Measurements from ENCODE around the gene HS6ST1. TPM values are rescaled to one million over a fixed set of nuclear protein-coding genes. Genes with fewer than 3 reads are reported as not detected.

HS6ST1 gene
- total RNA-seq, 2 experiments from 2014 or later = 16.1 to 17.4 TPM

- peaks cover 10% of the 10 kb centered on the region for H3K4me1 Mint-ChIP-seq
- peaks cover 9% of the 10 kb centered on the region for H3K36me3 Mint-ChIP-seq
- peaks cover 16% of the 10 kb centered on the region for H3K9me3 Mint-ChIP-seq
- DNase-seq = no peak
- peaks cover 12% of the 10 kb centered on the region for H3K27me3 Mint-ChIP-seq
- H3K4me3 Mint-ChIP-seq = no peak overlapping the region
- no peak overlapping the region for H3K27ac Mint-ChIP-seq
These were observed 13.5 kb upstream of the HS6ST1 start for GRCh38 chr2:128332091-128332634.

GRCh38 chr2:128330583-128330982, 11.9 kb upstream of the HS6ST1 start:
- H3K27ac Mint-ChIP-seq = no peak overlapping the region
- peaks cover 12% of the 10 kb centered on the region for H3K27me3 Mint-ChIP-seq
- H3K4me1 Mint-ChIP-seq = peaks cover 10% of the 10 kb centered on the region
- H3K9me3 Mint-ChIP-seq = peaks cover 16% of the 10 kb centered on the region
- H3K4me3 Mint-ChIP-seq = no peak overlapping the region
- H3K36me3 Mint-ChIP-seq = peaks cover 9% of the 10 kb centered on the region
- no peak for DNase-seq

GRCh38 chr2:128329607-128330006, 10.9 kb upstream of the HS6ST1 start:
- Mint-ChIP-seq H3K4me3 (no peak overlapping the region), H3K27ac (peak overlapping the region; percentile 63), H3K9me3 (peaks cover 16% of the 10 kb centered on the region), H3K36me3 (peaks cover 9% of the 10 kb centered on the region), H3K27me3 (peaks cover 12% of the 10 kb centered on the region), H3K4me1 (peaks cover 10% of the 10 kb centered on the region)
- DNase-seq = no peak

GRCh38 chr2:128327180-128327964, 8.7 kb upstream of the HS6ST1 start:
- no peak for DNase-seq
- peaks cover 12% of the 10 kb centered on the region for H3K9me3 Mint-ChIP-seq
- peaks cover 10% of the 10 kb centered on the region for H3K4me1 Mint-ChIP-seq
- H3K36me3 Mint-ChIP-seq = peaks cover 9% of the 10 kb centered on the region
- no peak overlapping the region for H3K27ac Mint-ChIP-seq
- H3K4me3 Mint-ChIP-seq = no peak overlapping the region
- H3K27me3 Mint-ChIP-seq = peaks cover 8% of the 10 kb centered on the region

GRCh38 chr2:128326346-128326745, 7.7 kb upstream of the HS6ST1 start:
- H3K9me3 Mint-ChIP-seq = peaks cover 2% of the 10 kb centered on the region
- DNase-seq = no peak
- H3K4me1 Mint-ChIP-seq = peaks cover 13% of the 10 kb centered on the region
- no peak overlapping the region for H3K4me3 Mint-ChIP-seq
- no peak overlapping the region for H3K27ac Mint-ChIP-seq
- H3K36me3 Mint-ChIP-seq = peaks cover under 1% of the 10 kb centered on the region
- H3K27me3 Mint-ChIP-seq = no peaks in the 10 kb centered on the region

- no peak for DNase-seq
- no peak overlapping the region for H3K4me3 Mint-ChIP-seq
- H3K4me1 Mint-ChIP-seq = peaks cover 16% of the 10 kb centered on the region
- peaks cover 2% of the 10 kb centered on the region for H3K9me3 Mint-ChIP-seq
- peaks cover under 1% of the 10 kb centered on the region for H3K27me3 Mint-ChIP-seq
- no peaks in the 10 kb centered on the region for H3K36me3 Mint-ChIP-seq
- no peak overlapping the region for H3K27ac Mint-ChIP-seq
These were observed 7.0 kb upstream of the HS6ST1 start for GRCh38 chr2:128325611-128326181.

- Mint-ChIP-seq H3K27ac (no peak overlapping the region), H3K4me3 (no peak overlapping the region), H3K4me1 (peaks cover 14% of the 10 kb centered on the region), H3K27me3 (peaks cover 4% of the 10 kb centered on the region), H3K36me3 (no peaks in the 10 kb centered on the region), H3K9me3 (peaks cover under 1% of the 10 kb centered on the region)
- DNase-seq = no peak
These were observed 6.3 kb upstream of the HS6ST1 start for GRCh38 chr2:128324897-128325410.

- DNase-seq = no peak
- peaks cover 4% of the 10 kb centered on the region for H3K27me3 Mint-ChIP-seq
- no peaks in the 10 kb centered on the region for H3K36me3 Mint-ChIP-seq
- no peak overlapping the region for H3K4me3 Mint-ChIP-seq
- no peaks in the 10 kb centered on the region for H3K9me3 Mint-ChIP-seq
- H3K27ac Mint-ChIP-seq = no peak overlapping the region
- H3K4me1 Mint-ChIP-seq = peaks cover 7% of the 10 kb centered on the region
These were observed 5.6 kb upstream of the HS6ST1 start for GRCh38 chr2:128324008-128324896.

- Mint-ChIP-seq H3K4me1 (peaks cover 5% of the 10 kb centered on the region), H3K27me3 (peaks cover 4% of the 10 kb centered on the region), H3K4me3 (peak overlapping the region; percentile 41), H3K36me3 (no peaks in the 10 kb centered on the region), H3K9me3 (no peaks in the 10 kb centered on the region), H3K27ac (no peak overlapping the region)
- no peak for DNase-seq
These were observed 4.9 kb upstream of the HS6ST1 start for GRCh38 chr2:128323555-128323931.

GRCh38 chr2:128322715-128323554, 4.3 kb upstream of the HS6ST1 start:
- Mint-ChIP-seq H3K27ac (no peak overlapping the region), H3K4me1 (peaks cover 5% of the 10 kb centered on the region), H3K36me3 (no peaks in the 10 kb centered on the region), H3K9me3 (no peaks in the 10 kb centered on the region), H3K4me3 (peak overlapping the region; percentile 41), H3K27me3 (peaks cover 4% of the 10 kb centered on the region)
- no peak for DNase-seq

- Mint-ChIP-seq H3K4me3 (peak overlapping the region; percentile 40), H3K27ac (no peak overlapping the region), H3K36me3 (no peaks in the 10 kb centered on the region), H3K4me1 (peaks cover 5% of the 10 kb centered on the region), H3K27me3 (peaks cover 4% of the 10 kb centered on the region), H3K9me3 (no peaks in the 10 kb centered on the region)
- peak; percentile 83 for DNase-seq
These were observed 3.4 kb upstream of the HS6ST1 start for GRCh38 chr2:128321784-128322714.

GRCh38 chr2:128320906-128321771, 2.5 kb upstream of the HS6ST1 start:
- Mint-ChIP-seq H3K4me1 (peaks cover 13% of the 10 kb centered on the region), H3K4me3 (peak overlapping the region; percentile 40), H3K27me3 (peaks cover 4% of the 10 kb centered on the region), H3K36me3 (no peaks in the 10 kb centered on the region), H3K9me3 (no peaks in the 10 kb centered on the region), H3K27ac (no peak overlapping the region)
- no peak for DNase-seq

Measured in activated naive CD8-positive, alpha-beta T cell treated with anti-CD3 and anti-CD28 coated beads for 36 hours (primary cell).